Endothelial cell of umbilical vein (primary cell): ENCODE results near the gene RNU7-1. TPM values are rescaled to one million over a fixed set of nuclear protein-coding genes. Genes with fewer than 3 reads are reported as not detected.

ENCODE experiments used
- BruUV-seq: library from RNA; stranded (reverse); fragments of 400-500 nt; replicated peaks from 2 replicates; lab custom pipeline; 2021; lab: Mats Ljungman, UMichigan
- CTCF ChIA-PET: fragments of 300-600, 350-600 bp; sonication (Branson Sonifier 250); formaldehyde crosslinking; loops from one replicate; lab custom pipeline; 2021; ENCODE audit warnings: antibody characterized with exemption, inconsistent platforms; lab: Charles Lee
- POLR2A ChIA-PET: fragments of 300-600, 350-600 bp; sonication (Branson Sonifier 250); formaldehyde crosslinking; loops from one replicate; lab custom pipeline; 2021; ENCODE audit warnings: antibody characterized with exemption, inconsistent platforms; lab: Charles Lee
- DNase-seq: peaks from one replicate; pipeline ENCODE4 v3.0.0-alpha.2; 2011; ENCODE audit warnings: low read depth, low spot score
- FAIRE-seq: peaks from 2 replicates; lab custom pipeline; 2011; peaks lifted over from hg19 to GRCh38; lab: Jason Lieb, UNC
- H2AFZ ChIP-seq: 2 replicates; pipeline ENCODE4 v1.6.0; 2012; ENCODE audit warnings: low read depth, low read length, control low read depth, inconsistent platforms
- H3K27ac ChIP-seq: 2 replicates; pipeline ENCODE4 v1.5.1; 2011; ENCODE audit warnings: low read depth, mild to moderate bottlenecking, control low read depth, low read length, moderate library complexity; ENCODE audit not compliant: insufficient read depth
- H3K27me3 ChIP-seq, 2 experiments: 2 replicates each; pipeline versions ENCODE4 v1.6.0 to v1.6.1; 2011; ENCODE audit warnings: low read length in 2 of 2, mixed read lengths in 1 of 2; ENCODE audit not compliant: control insufficient read depth in 2 of 2, insufficient read depth in 2 of 2
- H3K36me3 ChIP-seq, 2 experiments: 2 replicates in 1 of 2; 3 replicates in 1 of 2; pipeline ENCODE4 v1.5.1; 2011; ENCODE audit warnings: low read length in 2 of 2, mild to moderate bottlenecking in 1 of 2, moderate library complexity in 1 of 2; ENCODE audit not compliant: control insufficient read depth in 2 of 2, insufficient read depth in 2 of 2; ENCODE audit errors: extremely low read depth in 1 of 2
- H3K4me1 ChIP-seq: 3 replicates; pipeline ENCODE4 v1.5.1; 2011; ENCODE audit warnings: mild to moderate bottlenecking, low read length; ENCODE audit not compliant: control insufficient read depth, insufficient read depth; ENCODE audit errors: extremely low read depth
- H3K4me2 ChIP-seq: 2 replicates; pipeline ENCODE4 v1.6.1; 2011; ENCODE audit warnings: low read length, control low read depth, mixed read lengths; ENCODE audit not compliant: insufficient read depth
- H3K4me3 ChIP-seq, 3 experiments: fragments of 200-600 bp in 1 of 3; sonication (generic), shearing (Covaris generic) in 1 of 3; replicated peaks in 1 of 3; 2 replicates each; pipeline ENCODE4 v1.5.1; 2011 to 2016; ENCODE audit warnings: control low read depth in 3 of 3, low read length in 3 of 3, mild to moderate bottlenecking in 2 of 3, inconsistent platforms in 1 of 3, low read depth in 1 of 3, moderate library complexity in 1 of 3; ENCODE audit not compliant: insufficient read depth in 1 of 3
- H3K79me2 ChIP-seq: 2 replicates; pipeline ENCODE4 v1.6.0; 2012; ENCODE audit warnings: low read length, inconsistent platforms; ENCODE audit not compliant: control insufficient read depth, insufficient read depth
- H3K9ac ChIP-seq: replicated peaks from 2 replicates; pipeline ENCODE3; 2011; ENCODE audit warnings: low read length, control low read depth; ENCODE audit not compliant: insufficient read depth; ENCODE audit errors: extremely low read depth
- H3K9me1 ChIP-seq: replicated peaks from 3 replicates; pipeline ENCODE4 v1.6.0; 2011; ENCODE audit warnings: mild to moderate bottlenecking, low read length; ENCODE audit not compliant: control insufficient read depth, insufficient read depth; ENCODE audit errors: extremely low read depth
- H3K9me3 ChIP-seq: replicated peaks from 2 replicates; pipeline ENCODE4 v1.5.1; 2012; ENCODE audit warnings: low read length, inconsistent platforms; ENCODE audit not compliant: control insufficient read depth, insufficient read depth
- H4K20me1 ChIP-seq: replicated peaks from 2 replicates; pipeline ENCODE3; 2011; ENCODE audit warnings: mild to moderate bottlenecking, low read length; ENCODE audit not compliant: control insufficient read depth, insufficient read depth; ENCODE audit errors: extremely low read depth
- CTCF ChIP-seq, 2 donors: IDR thresholded peaks; 1 replicate in 1 of 2; 2 replicates in 1 of 2; pipeline ENCODE4 v1.5.1; 2011; ENCODE audit warnings: low read length in 2 of 2, mild to moderate bottlenecking in 2 of 2, moderate library complexity in 2 of 2, control low read depth in 1 of 2, inconsistent platforms in 1 of 2, low read depth in 1 of 2; ENCODE audit not compliant: insufficient read depth in 1 of 2; ENCODE audit errors: extremely low read depth in 1 of 2
- EZH2 ChIP-seq: IDR thresholded peaks from 2 replicates; pipeline ENCODE4 v1.6.1; 2012; ENCODE audit warnings: borderline replicate concordance, low read depth, mild to moderate bottlenecking, moderate library complexity, low read length, inconsistent platforms; ENCODE audit not compliant: severe bottlenecking
- FOS ChIP-seq: IDR thresholded peaks from 2 replicates; pipeline ENCODE4 v1.6.1; 2011; ENCODE audit warnings: mild to moderate bottlenecking, low read length, moderate library complexity, borderline replicate concordance; ENCODE audit not compliant: insufficient read depth
- GATA2 ChIP-seq: IDR thresholded peaks from 2 replicates; pipeline ENCODE4 v1.7.0; 2011; ENCODE audit warnings: low read depth, mild to moderate bottlenecking, moderate library complexity, mixed read lengths, low read length; ENCODE audit not compliant: insufficient read length, insufficient read depth
- JUN ChIP-seq: IDR thresholded peaks from 2 replicates; pipeline ENCODE4 v1.6.1; 2011; ENCODE audit warnings: borderline replicate concordance, low read depth; ENCODE audit not compliant: insufficient read length, insufficient read depth
- MAX ChIP-seq: IDR thresholded peaks from 2 replicates; pipeline ENCODE4 v1.6.1; 2011; ENCODE audit not compliant: insufficient read depth, insufficient read length
- MYC ChIP-seq: IDR thresholded peaks from one replicate; pipeline ENCODE4 v1.6.1; 2011; ENCODE audit warnings: mild to moderate bottlenecking, low read depth, low read length
- POLR2A ChIP-seq: IDR thresholded peaks from 2 replicates; pipeline ENCODE4 v1.6.1; 2012; ENCODE audit warnings: low read depth, mild to moderate bottlenecking, control low read depth, low read length
- POLR2AphosphoS5 ChIP-seq: IDR thresholded peaks from 2 replicates; pipeline ENCODE4 v1.6.1; 2012; ENCODE audit warnings: low read depth, mild to moderate bottlenecking, control low read depth, low read length, moderate library complexity; ENCODE audit not compliant: insufficient read depth
- dilution Hi-C: fragments of 300-500 bp; cut with MboI; formaldehyde crosslinking; loops from one replicate; pipeline ENCODE4 v1.15.0; 2019; ENCODE audit warnings: low sequenced_read_pairs; ENCODE audit not compliant: extremely low pct_ligation_motif_present
- intact Hi-C: fragments of 100-400 bp; cut with micrococcal nuclease; formaldehyde crosslinking; loops from one replicate; pipeline ENCODE4 v1.10.0; 2022
- polyA plus RNA-seq, 4 experiments: library from polyadenylated mRNA; depleted of rRNA in 3 of 4; stranded (reverse) in 3 of 4; unstranded in 1 of 4; fragments of >200 nt; gene quantifications; 2 replicates each; pipeline versions ENCODE4 v1.2.1 to v1.2.3, GENCODE V29; 2011 to 2012; ENCODE audit warnings: missing spikeins in 1 of 4
- total RNA-seq: library from RNA; stranded (reverse); gene quantifications from 2 replicates; pipeline ENCODE4 v1.2.3, GENCODE V29; 2021

RNU7-1 gene
- total and polyA plus RNA-seq, 2 donors (not counting 3 experiments of a cell fraction or from before 2014, with no cell fraction given): not detected

- H3K9me3 ChIP-seq: no peaks in the 10 kb centered on the region
- no peaks in the 10 kb centered on the region for H4K20me1 ChIP-seq
- no TSS peak for BruUV-seq
- H3K36me3 ChIP-seq: no peaks in the 10 kb centered on the region
- intact Hi-C loops (no loop called here), dilution Hi-C loops (no loop called here)
- no peak overlapping the region for H3K4me3 ChIP-seq
- no peaks in the 10 kb centered on the region for H3K79me2 ChIP-seq
- no peak overlapping the region for H3K27ac ChIP-seq
- peaks cover 7% of the 10 kb centered on the region for H3K4me1 ChIP-seq
- CTCF ChIA-PET: interaction anchor here (1.0 to 2.0 kb wide), 4 partner anchors 11 to 33 kb away, joined by 3 to 7 read pairs (median 6); partner anchors contain the start of gene SPSB2
- no peak overlapping the region for H2AFZ ChIP-seq
- no peak overlapping the region for H3K4me2 ChIP-seq
- H3K27me3 ChIP-seq: no peaks in the 10 kb centered on the region
- FAIRE-seq: no peak
- TF ChIP-seq JUN (no peak), CTCF (IDR thresholded peaks at IDR 0.05; ENCODE audit: extremely low read depth in 1 of 2, insufficient read depth in 1 of 2, low read depth in 1 of 2, low read length in 2 of 2) (no peak), EZH2 (no peak), FOS (no peak), POLR2A (no peak), POLR2AphosphoS5 (no peak), GATA2 (no peak), MAX (no peak), MYC (no peak)
- POLR2A ChIA-PET: interaction anchor here (1.1 kb wide), 1 partner anchor 41 kb away, joined by 3 read pairs; the partner anchor contains the start of genes C12orf57 and RNU7-1
- no peak overlapping the region for H3K9ac ChIP-seq
- H3K9me1 ChIP-seq: no peaks in the 10 kb centered on the region
- DNase-seq: no peak
Measured at GRCh38 chr12:6902448-6902847, 41.2 kb upstream of the RNU7-1 start.
